Measurements from ENCODE around the gene BZW1. TPM values are rescaled to one million over a fixed set of nuclear protein-coding genes. Genes with fewer than 3 reads are reported as not detected.

BZW1 gene
- total RNA-seq, 1 experiment from 2014 or later = 454 TPM

DNA sequence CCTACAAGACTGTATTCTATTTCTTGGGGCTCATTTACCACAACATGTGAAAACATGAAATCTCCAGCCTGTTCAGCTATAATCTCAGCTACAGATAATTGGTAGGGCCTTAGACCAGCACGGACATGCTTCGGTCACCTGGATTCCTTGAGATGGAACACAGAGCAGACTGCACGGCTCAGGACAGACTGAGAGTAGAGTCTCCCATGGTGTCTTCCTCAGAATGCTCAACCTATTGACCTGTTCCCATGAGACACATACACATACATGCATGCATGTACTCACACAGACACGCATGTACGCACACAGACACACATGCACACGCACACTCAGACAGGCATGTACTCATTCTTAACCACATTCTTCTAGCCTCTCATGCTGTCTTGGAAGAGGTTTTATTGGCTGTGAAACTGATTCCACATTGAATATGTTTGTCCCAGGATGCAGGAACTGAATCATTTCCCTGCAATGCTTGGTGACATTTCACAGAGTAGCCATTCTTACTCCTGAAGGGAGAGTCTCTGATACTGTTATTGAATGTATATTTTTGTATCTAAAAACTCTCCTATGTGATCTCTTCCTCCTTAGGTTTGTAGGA lies 23.5 kb upstream of the BZW1 start:
- 0 out of 2 replicates have a peak, but pooled peaks have one; percentile 14 for TF ChIP-seq JUND (IDR thresholded peaks at IDR 0.05)
- TF ChIP-seq, protein P1, sequence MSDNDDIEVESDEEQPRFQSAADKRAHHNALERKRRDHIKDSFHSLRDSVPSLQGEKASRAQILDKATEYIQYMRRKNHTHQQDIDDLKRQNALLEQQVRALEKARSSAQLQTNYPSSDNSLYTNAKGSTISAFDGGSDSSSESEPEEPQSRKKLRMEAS (IDR thresholded peaks at IDR 0.05) = no peak

DNA sequence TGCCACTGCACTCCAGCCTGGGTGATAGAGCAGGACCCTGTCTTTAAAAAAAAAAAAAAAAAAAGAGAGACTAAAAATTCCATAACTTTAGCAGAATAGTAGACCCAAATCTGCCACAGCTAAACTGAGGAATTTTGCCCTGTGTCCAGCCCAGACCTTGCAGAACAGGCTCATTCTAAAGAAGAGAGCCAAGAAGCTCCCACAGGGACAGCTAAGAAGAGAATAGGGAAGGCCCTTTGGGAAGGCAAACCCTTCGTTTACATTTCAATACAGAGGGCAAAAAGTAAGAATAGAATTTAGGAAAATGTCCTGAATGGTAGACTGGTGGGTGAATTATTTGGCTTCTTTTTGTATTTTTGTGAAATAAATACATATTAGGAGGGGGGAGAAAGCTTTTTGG lies 21.5 kb upstream of the BZW1 start:
- no peaks in the 10 kb centered on the region for H3K9me3 ChIP-seq (ENCODE audit: control insufficient read depth in 1 of 2, insufficient read depth in 1 of 2, low read depth in 1 of 2, low read length in 2 of 2)
- no peak for ATAC-seq
- H4K20me1 ChIP-seq (ENCODE audit: insufficient read depth) = no peaks in the 10 kb centered on the region
- no peaks in the 10 kb centered on the region for H3K36me3 ChIP-seq (ENCODE audit: control insufficient read depth in 1 of 2, insufficient read depth in 2 of 2, low read length in 2 of 2)
- H3K4me3 ChIP-seq (replicated peaks in 1 of 2; ENCODE audit: low read depth in 1 of 2, low read length in 2 of 2) = no peak overlapping the region
- POLR2A ChIA-PET = no interaction called here
- peaks cover 17 to 33% of the 10 kb centered on the region in 2 experiments for H3K4me1 ChIP-seq (ENCODE audit: control insufficient read depth in 1 of 2, insufficient read depth in 2 of 2, low read length in 2 of 2)
- H2AFZ ChIP-seq (ENCODE audit: low read depth, low read length, poor library complexity, severe bottlenecking) = no peak overlapping the region
- intact Hi-C loops (cut with micrococcal nuclease) = no loop called here
- BruUV-seq (replicated peaks) = no TSS peak
- H3K9ac ChIP-seq (ENCODE audit: low read length) = no peak overlapping the region
- H3K27ac ChIP-seq (ENCODE audit: low read depth, low read length) = no peak overlapping the region
- H3K27me3 ChIP-seq (ENCODE audit: insufficient read depth, low read length) = no peaks in the 10 kb centered on the region
- no peak overlapping the region for H3K4me2 ChIP-seq (ENCODE audit: low read length)
- H3K9me2 ChIP-seq (ENCODE audit: insufficient read depth) = no peaks in the 10 kb centered on the region
- no peaks in the 10 kb centered on the region for H3K79me2 ChIP-seq (ENCODE audit: insufficient read depth, low read length)
- RAD21 ChIA-PET (ENCODE audit: low non-redundant PET in 1 of 2, low total read pairs in 2 of 2, uncharacterized antibody in 2 of 2, unreplicated experiment in 2 of 2) = interaction anchor here in 1 of 2 experiments (0.6 kb wide), 1 partner anchor 305 kb away, joined by 3 read pairs; no protein-coding TSS in a partner anchor
- CTCF ChIA-PET = no interaction called here
- no peak for DNase-seq (ENCODE audit: low read depth, low spot score)
- TF ChIP-seq, protein P2, sequence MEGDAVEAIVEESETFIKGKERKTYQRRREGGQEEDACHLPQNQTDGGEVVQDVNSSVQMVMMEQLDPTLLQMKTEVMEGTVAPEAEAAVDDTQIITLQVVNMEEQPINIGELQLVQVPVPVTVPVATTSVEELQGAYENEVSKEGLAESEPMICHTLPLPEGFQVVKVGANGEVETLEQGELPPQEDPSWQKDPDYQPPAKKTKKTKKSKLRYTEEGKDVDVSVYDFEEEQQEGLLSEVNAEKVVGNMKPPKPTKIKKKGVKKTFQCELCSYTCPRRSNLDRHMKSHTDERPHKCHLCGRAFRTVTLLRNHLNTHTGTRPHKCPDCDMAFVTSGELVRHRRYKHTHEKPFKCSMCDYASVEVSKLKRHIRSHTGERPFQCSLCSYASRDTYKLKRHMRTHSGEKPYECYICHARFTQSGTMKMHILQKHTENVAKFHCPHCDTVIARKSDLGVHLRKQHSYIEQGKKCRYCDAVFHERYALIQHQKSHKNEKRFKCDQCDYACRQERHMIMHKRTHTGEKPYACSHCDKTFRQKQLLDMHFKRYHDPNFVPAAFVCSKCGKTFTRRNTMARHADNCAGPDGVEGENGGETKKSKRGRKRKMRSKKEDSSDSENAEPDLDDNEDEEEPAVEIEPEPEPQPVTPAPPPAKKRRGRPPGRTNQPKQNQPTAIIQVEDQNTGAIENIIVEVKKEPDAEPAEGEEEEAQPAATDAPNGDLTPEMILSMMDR (IDR thresholded peaks at IDR 0.05 in 2 of 3, conservative IDR thresholded peaks at IDR 0.05 in 1 of 3; ENCODE audit: borderline replicate concordance in 1 of 3, insufficient read depth in 1 of 3, low read depth in 2 of 3, low read length in 2 of 3) = no peak
- TF ChIP-seq, protein P3, sequence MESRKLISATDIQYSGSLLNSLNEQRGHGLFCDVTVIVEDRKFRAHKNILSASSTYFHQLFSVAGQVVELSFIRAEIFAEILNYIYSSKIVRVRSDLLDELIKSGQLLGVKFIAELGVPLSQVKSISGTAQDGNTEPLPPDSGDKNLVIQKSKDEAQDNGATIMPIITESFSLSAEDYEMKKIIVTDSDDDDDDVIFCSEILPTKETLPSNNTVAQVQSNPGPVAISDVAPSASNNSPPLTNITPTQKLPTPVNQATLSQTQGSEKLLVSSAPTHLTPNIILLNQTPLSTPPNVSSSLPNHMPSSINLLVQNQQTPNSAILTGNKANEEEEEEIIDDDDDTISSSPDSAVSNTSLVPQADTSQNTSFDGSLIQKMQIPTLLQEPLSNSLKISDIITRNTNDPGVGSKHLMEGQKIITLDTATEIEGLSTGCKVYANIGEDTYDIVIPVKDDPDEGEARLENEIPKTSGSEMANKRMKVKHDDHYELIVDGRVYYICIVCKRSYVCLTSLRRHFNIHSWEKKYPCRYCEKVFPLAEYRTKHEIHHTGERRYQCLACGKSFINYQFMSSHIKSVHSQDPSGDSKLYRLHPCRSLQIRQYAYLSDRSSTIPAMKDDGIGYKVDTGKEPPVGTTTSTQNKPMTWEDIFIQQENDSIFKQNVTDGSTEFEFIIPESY (IDR thresholded peaks at IDR 0.05; ENCODE audit: extremely low read depth, insufficient replicate concordance, low read length) = no peak
- TF ChIP-seq FOSL1 (IDR thresholded peaks at IDR 0.05; ENCODE audit: low read depth) (no peak), SRF (IDR thresholded peaks at IDR 0.05; ENCODE audit: low read depth) (no peak), SIN3A (IDR thresholded peaks at IDR 0.05; ENCODE audit: low read depth) (no peak), ELF1 (IDR thresholded peaks at IDR 0.05; ENCODE audit: borderline replicate concordance, low read depth) (no peak), POLR2A (IDR thresholded peaks at IDR 0.05; ENCODE audit: borderline replicate concordance, extremely low read depth, insufficient read depth, insufficient read length) (no peak), POLR2AphosphoS5 (IDR thresholded peaks at IDR 0.05; ENCODE audit: low read depth, low read length) (no peak)
- TF ChIP-seq, protein P4, sequence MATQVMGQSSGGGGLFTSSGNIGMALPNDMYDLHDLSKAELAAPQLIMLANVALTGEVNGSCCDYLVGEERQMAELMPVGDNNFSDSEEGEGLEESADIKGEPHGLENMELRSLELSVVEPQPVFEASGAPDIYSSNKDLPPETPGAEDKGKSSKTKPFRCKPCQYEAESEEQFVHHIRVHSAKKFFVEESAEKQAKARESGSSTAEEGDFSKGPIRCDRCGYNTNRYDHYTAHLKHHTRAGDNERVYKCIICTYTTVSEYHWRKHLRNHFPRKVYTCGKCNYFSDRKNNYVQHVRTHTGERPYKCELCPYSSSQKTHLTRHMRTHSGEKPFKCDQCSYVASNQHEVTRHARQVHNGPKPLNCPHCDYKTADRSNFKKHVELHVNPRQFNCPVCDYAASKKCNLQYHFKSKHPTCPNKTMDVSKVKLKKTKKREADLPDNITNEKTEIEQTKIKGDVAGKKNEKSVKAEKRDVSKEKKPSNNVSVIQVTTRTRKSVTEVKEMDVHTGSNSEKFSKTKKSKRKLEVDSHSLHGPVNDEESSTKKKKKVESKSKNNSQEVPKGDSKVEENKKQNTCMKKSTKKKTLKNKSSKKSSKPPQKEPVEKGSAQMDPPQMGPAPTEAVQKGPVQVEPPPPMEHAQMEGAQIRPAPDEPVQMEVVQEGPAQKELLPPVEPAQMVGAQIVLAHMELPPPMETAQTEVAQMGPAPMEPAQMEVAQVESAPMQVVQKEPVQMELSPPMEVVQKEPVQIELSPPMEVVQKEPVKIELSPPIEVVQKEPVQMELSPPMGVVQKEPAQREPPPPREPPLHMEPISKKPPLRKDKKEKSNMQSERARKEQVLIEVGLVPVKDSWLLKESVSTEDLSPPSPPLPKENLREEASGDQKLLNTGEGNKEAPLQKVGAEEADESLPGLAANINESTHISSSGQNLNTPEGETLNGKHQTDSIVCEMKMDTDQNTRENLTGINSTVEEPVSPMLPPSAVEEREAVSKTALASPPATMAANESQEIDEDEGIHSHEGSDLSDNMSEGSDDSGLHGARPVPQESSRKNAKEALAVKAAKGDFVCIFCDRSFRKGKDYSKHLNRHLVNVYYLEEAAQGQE (IDR thresholded peaks at IDR 0.05; ENCODE audit: low read depth) = no peak
- TF ChIP-seq, protein P5, sequence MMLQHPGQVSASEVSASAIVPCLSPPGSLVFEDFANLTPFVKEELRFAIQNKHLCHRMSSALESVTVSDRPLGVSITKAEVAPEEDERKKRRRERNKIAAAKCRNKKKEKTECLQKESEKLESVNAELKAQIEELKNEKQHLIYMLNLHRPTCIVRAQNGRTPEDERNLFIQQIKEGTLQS (IDR thresholded peaks at IDR 0.05) = no peak

More for the DNA sequence above, 23.5 kb upstream of the BZW1 start:
- ChIA-PET CTCF (no interaction called here), RAD21 (ENCODE audit: low non-redundant PET in 1 of 2, low total read pairs in 2 of 2, uncharacterized antibody in 2 of 2, unreplicated experiment in 2 of 2) (no interaction called here), POLR2A (no interaction called here)
- no peak for DNase-seq (ENCODE audit: low read depth, low spot score)
- intact Hi-C loops (cut with micrococcal nuclease) = no loop called here
- no peaks in the 10 kb centered on the region for H3K9me2 ChIP-seq (ENCODE audit: insufficient read depth)
- H3K9ac ChIP-seq (ENCODE audit: low read length) = no peak overlapping the region
- no peaks in the 10 kb centered on the region for H3K36me3 ChIP-seq (ENCODE audit: control insufficient read depth in 1 of 2, insufficient read depth in 2 of 2, low read length in 2 of 2)
- H3K4me2 ChIP-seq (ENCODE audit: low read length) = peak overlapping the region; percentile 75; the same call in 1 of the 2 replicates
- H3K27me3 ChIP-seq (ENCODE audit: insufficient read depth, low read length) = no peaks in the 10 kb centered on the region
- no peak overlapping the region for H3K27ac ChIP-seq (ENCODE audit: low read depth, low read length)
- no peaks in the 10 kb centered on the region for H4K20me1 ChIP-seq (ENCODE audit: insufficient read depth)
- no peaks in the 10 kb centered on the region for H3K79me2 ChIP-seq (ENCODE audit: insufficient read depth, low read length)
- BruUV-seq (replicated peaks) = no TSS peak
- H3K4me1 ChIP-seq (ENCODE audit: control insufficient read depth in 1 of 2, insufficient read depth in 2 of 2, low read length in 2 of 2) = peaks cover 17 to 28% of the 10 kb centered on the region in 2 experiments
- no peaks in the 10 kb centered on the region for H3K9me3 ChIP-seq (ENCODE audit: control insufficient read depth in 1 of 2, insufficient read depth in 1 of 2, low read depth in 1 of 2, low read length in 2 of 2)
- no peak overlapping the region for H2AFZ ChIP-seq (ENCODE audit: low read depth, low read length, poor library complexity, severe bottlenecking)
- no peak for ATAC-seq
- H3K4me3 ChIP-seq (replicated peaks in 1 of 2; ENCODE audit: low read depth in 1 of 2, low read length in 2 of 2) = no peak overlapping the region
